NCI-H2107 (cell line): ENCODE measurements around the gene TBC1D10A.
A peak's percentile ranks its signal among the peaks of the same experiment; 100 is the strongest.

Experiments
- DNase-seq: peaks from one replicate; lab custom pipeline; 2025; lab: John Stamatoyannopoulos, UW

TBC1D10A gene

DNA sequence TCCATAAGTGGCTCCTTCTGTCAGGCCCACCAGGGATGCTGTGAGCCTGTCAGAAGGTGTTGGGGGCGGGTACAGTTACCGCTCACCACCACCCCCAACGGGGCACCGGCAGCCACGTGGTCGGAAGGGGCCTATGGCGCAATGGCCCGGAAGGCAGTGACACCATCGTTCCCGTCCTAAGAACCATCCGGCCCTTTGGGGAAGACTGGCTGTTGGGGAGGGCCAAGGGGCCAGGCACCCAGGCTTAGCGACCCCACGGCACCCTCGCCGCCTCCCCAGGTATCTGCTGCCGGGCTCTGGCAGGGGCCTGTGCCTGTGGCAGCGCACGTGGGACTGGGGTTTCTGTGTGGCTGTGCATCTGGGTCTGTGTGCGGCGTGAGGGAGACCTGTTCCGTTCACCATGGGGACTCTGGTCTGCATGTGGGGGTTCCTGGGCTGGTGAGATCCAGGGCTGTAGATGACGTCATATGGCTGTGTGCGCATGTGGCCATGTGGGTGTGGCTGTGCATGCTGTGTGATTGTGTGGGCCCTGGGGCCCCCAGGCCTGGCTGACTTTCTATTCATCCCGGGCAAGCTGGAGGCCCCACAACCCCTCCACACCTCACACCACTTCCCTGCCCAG is 60.8 kb downstream of the TBC1D10A start:
- DNase-seq = no peak

DNA sequence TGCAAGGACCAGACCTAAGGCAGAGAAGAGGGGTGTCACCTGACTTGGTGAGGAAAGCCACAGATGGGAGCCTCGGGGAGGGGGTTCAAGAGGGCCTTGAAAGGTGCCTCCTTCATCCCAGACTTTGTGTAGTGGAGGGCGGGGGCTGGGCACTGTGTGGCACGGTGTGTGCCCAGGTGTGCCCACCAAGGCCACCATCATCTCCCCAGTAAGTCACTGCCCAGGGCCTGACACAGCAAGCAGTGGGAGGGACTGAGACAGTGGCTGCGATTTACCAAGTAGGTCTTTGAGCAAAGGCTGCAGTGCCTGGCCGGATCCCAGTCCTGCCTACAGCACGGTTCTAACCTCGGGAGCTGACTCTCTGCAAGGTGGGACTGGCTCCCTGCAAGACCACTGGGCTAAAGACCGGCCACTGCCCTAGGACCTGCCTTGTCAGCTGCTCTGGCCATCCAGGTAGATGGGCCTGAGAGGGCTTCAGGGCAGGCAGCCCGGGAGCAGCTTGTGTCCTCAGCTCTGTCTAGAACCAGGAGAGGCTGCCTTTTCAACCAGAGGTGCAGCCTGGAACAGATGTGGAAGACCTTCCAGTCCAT is 61.5 kb downstream of the TBC1D10A start:
- no peak for DNase-seq

DNA sequence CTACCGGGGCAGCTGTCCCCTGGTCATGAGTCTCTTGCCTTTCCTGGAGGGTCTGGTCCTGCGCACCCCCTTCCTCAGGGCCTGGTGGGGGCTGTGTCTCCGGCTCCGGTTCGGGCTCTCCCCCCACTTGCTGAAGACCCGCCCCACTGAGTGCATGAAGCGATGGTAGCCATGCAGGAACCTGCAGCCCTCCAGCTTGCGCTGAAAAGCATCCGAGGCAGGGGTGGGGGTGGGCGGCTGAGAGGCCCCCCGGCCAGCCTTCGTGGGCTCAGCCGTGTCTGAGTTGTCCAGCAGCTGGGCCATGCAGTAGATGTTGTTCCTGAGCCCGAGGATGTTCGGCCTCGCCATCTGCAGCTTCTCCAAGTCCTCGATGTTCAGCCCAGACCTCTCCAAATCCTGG is 62.9 kb downstream of the TBC1D10A start:
- DNase-seq = no peak

- DNase-seq = peak; percentile 24
These were observed 63.6 kb downstream of the TBC1D10A start for GRCh38 chr22:30262917-30263741.

DNA sequence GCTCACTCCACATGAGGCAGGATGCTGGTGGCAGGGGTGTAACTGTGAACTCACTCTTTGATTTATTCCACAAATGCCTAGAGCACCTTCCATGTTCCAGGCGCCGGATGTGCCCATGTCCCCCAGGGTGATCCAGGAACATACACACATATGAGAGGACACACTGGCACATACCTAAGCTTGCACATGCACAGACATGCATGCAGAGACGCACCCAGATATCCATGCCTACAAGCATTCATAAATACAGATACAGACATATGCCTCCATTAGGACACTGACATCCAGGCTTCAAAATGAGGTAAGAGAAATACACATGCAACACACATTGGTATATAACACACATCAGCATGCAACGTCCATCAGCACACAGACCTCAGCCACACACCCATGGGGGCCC is 64.6 kb downstream of the TBC1D10A start:
- DNase-seq = no peak

DNA sequence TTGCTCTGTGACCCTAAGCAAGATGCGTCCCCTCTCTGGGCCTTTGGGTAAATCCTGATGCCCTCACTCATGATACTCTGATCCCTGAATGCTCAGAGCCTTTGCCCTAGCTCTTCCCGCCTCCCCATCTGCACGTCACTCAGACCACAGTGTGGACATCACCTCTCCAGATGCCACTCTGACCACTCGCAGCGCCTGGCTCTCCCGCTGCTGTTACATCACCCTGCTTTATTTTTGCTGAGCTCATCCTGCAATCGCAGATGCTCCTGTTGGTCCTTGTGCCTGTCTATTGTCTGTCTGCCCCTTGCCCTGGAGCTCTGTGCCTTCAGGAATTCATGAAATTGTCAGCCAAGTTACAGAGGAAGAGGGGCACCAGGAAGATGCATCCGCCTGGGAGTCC is 65.6 kb downstream of the TBC1D10A start:
- DNase-seq = no peak

GRCh38 chr22:30260682-30261081 is 66.1 kb downstream of the TBC1D10A start:
- no peak for DNase-seq

DNA sequence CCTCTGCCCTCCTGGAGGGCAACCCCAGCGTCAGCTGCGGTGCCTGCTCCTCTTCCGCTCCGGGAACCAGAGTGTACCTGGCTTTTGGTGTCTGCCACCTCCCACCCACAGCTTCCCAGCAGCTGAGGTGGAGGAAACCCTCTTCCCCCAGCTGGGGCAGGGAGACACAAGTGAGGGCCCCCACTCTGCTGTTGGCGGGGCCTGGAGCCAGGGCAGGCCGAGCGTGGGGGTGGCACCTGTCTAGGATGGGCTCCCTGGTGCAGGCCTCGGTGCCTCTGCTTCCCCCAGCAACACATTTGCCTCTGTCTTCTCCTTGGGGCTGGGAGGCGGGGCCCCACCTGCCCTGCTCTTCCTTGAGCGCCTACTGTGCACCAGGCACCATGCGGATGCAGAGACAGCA is 66.5 kb downstream of the TBC1D10A start:
- no peak for DNase-seq

- DNase-seq = no peak
These were observed 72.4 kb downstream of the TBC1D10A start for GRCh38 chr22:30254314-30254713.

DNA sequence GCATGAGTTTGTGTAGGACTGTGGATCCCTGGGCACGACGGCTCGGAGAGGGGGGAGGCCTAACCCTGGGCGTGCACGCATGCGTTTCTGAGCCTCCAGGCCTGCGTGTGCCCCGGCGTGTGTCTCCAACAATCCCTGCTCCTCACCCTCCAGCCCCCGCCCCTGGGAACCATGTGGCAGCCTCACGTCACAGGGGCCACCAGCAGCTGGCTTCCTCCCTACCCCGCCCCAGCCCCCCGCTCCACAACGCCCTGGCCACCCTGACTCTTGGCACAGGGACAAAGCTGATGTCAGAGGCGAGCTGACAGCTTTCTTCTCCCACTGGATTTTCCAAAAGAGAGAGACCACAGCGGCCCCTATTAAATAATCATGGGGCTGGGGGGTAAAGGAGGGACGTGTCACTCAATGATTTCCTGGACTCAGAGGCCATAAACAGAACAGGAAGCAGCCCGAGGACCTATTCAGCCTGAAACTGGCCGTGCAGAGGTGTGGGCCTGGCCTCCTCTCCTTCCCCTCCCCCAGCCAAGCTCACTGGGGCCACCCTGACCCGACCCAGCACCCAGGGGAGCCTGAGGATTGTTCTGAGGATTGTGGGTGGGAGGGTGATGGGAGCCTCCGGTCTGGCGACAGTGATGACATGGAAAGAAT is 73.4 kb downstream of the TBC1D10A start:
- DNase-seq = peak; percentile 22

GRCh38 chr22:30252411-30253204 is 74.1 kb downstream of the TBC1D10A start:
- DNase-seq = no peak

DNA sequence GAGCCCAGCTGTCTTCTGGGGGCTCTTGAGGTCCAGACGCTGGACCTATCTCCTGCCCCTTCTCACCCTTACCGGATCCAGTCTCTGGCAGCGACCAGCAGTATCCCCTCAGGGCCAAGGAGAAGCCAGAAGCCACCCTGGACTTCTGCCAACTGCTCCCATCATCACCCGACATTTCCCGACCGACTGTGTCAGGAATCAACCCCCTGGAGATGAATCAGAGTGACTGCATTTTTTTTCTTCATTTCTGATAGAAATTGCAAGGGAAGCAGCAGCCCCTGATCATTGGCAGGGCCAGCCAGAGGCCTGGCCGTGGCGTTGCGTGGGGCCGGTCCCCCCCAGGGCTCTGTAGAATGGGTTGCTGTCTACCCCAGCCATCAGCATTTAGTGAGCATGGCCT is 75.0 kb downstream of the TBC1D10A start:
- no peak for DNase-seq

- no peak for DNase-seq
These were observed 76.0 kb downstream of the TBC1D10A start for GRCh38 chr22:30250661-30251267.

GRCh38 chr22:30250039-30250565 is 76.6 kb downstream of the TBC1D10A start:
- no peak for DNase-seq

DNA sequence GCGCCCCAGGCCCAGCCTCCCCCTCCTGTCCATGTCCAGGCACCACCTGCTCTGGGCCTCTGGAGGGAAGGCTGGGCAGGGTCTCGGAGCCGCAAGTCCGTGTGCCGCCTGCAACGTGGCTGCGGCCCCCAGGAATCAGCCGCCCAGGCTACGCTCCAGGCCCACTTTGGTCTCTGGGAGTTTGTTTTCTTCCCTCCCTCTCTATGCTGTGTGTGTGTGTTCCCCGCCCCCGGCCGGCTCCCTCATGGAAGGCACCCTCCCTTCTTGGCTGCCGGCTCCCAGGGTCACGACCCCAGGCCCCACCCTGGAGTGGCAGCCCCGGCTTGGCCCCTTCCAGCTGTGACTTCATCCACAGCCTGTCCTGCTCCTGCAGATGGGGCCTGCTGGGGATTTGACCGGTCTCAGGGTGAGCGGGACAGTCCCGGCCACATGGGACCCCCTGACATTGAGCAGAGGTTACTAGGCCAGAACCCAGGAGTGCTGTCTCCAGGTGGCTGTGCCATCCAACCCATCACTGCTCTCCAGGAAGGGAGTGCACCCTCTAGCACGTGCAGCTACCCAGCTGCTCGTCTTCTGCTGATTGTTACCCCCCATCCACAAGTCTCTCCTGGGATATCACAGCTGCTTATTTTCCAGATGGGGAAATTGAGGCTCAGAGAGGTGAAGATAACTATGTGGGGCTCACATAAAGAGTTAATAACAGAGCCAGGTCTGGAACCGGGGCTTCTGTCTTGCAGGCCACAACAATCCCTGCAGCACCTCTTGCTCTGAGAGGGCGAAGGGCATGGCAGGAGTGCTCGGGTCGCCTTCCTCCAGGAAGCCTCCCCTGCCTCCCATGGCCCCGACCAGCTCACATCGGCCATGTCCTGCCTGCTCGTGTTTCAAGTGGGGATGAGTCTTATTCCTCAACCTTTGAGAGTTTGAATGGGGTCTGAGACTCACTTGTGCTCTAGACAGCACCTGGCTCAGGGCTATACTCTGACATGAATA is 77.4 kb downstream of the TBC1D10A start:
- no peak for DNase-seq

- no peak for DNase-seq
These were observed 78.3 kb downstream of the TBC1D10A start for GRCh38 chr22:30248484-30248883.

- DNase-seq = no peak
These were observed 78.8 kb downstream of the TBC1D10A start for GRCh38 chr22:30247974-30248373.

GRCh38 chr22:30247561-30247960 is 79.2 kb downstream of the TBC1D10A start:
- DNase-seq = no peak

- DNase-seq = no peak
These were observed 79.8 kb downstream of the TBC1D10A start for GRCh38 chr22:30246814-30247376.
